Gastrocnemius medialis (tissue), 4 donors: Measurements from ENCODE around the gene TALDO1. TPM values are rescaled to one million over a fixed set of nuclear protein-coding genes. Genes with fewer than 3 reads are reported as not detected.

Source experiments
- ATAC-seq, 2 donors: fragments of 150-250 bp; one replicate each; pipeline ENCODE4 v1.9.1; 2016
- DNase-seq, 2 donors: peaks; one replicate each; pipeline ENCODE4 v3.0.0-alpha.2; 2019
- H3K27ac ChIP-seq, 4 donors: fragments of 200-600 bp; sonication (generic); 1 replicate in 1 of 4; 2 replicates in 3 of 4; pipeline ENCODE4 v1.5.1; 2016 to 2018; ENCODE audit warnings: mild to moderate bottlenecking in 2 of 4, moderate library complexity in 1 of 4
- H3K27me3 ChIP-seq, 3 donors: fragments of 200-600 bp; sonication (generic) in 2 of 3; 1 replicate in 1 of 3; 2 replicates in 2 of 3; pipeline versions ENCODE4 v1.5.1 to v1.6.0; 2016 to 2019; ENCODE audit warnings: mild to moderate bottlenecking in 1 of 3, moderate library complexity in 1 of 3
- H3K36me3 ChIP-seq, 2 donors: fragments of 200-600 bp; sonication (generic) in 1 of 2; one replicate each; pipeline ENCODE4 v1.5.1; 2017 to 2018
- H3K4me1 ChIP-seq, 2 donors: fragments of 200-600 bp; sonication (generic) in 1 of 2; one replicate each; pipeline ENCODE4 v1.5.1; 2016 to 2017; ENCODE audit warnings: mild to moderate bottlenecking in 2 of 2
- H3K4me3 ChIP-seq, 4 donors: fragments of 200-600 bp; sonication (generic) in 3 of 4; 1 replicate in 1 of 4; 2 replicates in 3 of 4; pipeline ENCODE4 v1.5.1; 2016 to 2019; ENCODE audit warnings: mild to moderate bottlenecking in 2 of 4
- H3K9me3 ChIP-seq, 3 donors: fragments of 200-600 bp; sonication (generic) in 2 of 3; 1 replicate in 1 of 3; 2 replicates in 2 of 3; pipeline ENCODE4 v1.5.1; 2016 to 2019
- POLR2A ChIP-seq, 2 donors: fragments of 450-650 bp; IDR thresholded peaks; one replicate each; pipeline ENCODE4 v1.6.1; 2017; ENCODE audit warnings: antibody characterized with exemption in 2 of 2, mild to moderate bottlenecking in 2 of 2, moderate library complexity in 2 of 2
- in situ Hi-C, 4 donors: fragments of 200-750 bp; cut with MboI; loops; one replicate each; pipeline versions ENCODE4 v1.15.0 to v1.8.0; 2017; ENCODE audit warnings: low sequenced_read_pairs in 4 of 4
- intact Hi-C: fragments of 100-400 bp; cut with DNase I; formaldehyde crosslinking; loops from one replicate; pipeline ENCODE4 v1.15.1; 2023; ENCODE audit warnings: low total_unique reads
- total RNA-seq, 4 donors: library from RNA; depleted of rRNA; stranded (reverse); fragments of >200 nt; gene quantifications; one replicate each; pipeline versions ENCODE4 v1.1.0 to v1.2.3, GENCODE V29; 2016
- TF ChIP-seq, protein P1 (sequence below), 5 experiments: fragments of 450-650 bp in 3 of 5; fragments of 200-600 bp in 2 of 5; sonication (generic) in 2 of 5; IDR thresholded peaks in 4 of 5; conservative IDR thresholded peaks in 1 of 5; 1 replicate in 4 of 5; 2 replicates in 1 of 5; pipeline ENCODE4 v1.5.1; 2016 to 2019; ENCODE audit warnings: antibody characterized with exemption in 5 of 5, mild to moderate bottlenecking in 3 of 5, moderate library complexity in 3 of 5

Gene TALDO1
- total RNA-seq, 4 donors from 2014 or later, result 98.6 to 167 (median 153) TPM

DNA sequence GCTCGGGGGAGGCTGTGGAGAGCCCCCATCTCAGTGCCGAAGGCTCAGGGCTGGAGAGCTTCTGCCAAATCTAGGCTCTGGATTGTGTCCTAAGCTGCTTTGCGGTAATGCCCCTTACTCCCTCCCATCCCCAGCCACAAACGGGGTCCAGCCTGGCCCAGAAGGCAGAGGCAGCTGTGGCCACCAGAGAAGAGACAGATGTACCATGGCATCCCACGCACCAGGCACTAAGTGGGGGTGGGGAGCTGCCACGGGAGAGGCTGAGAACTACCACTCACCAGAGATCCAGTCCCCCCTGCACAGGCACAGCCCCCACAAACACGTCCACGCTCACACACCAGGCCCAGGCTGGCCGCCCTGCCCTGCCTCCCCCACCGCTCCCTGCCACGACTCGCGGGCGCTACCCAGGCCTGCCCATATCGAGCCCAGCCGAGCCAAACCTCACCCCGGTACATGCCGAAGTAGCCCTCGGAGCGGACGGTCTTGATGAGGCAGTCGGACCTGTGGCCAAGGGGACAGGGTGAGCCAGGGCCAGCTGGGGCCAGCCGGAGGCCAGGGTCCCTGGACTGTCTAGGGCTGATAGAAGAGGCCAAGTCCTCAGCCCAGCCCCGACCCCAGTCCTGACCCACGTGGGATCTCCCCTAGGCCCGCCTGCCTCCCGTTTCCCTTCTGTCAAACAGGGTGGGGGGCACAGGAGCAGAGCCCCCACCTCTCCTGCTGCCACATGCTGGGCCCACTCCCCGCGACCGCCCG, 46.9 kb downstream of the TALDO1 start:
- peaks cover 11 to 35% of the 10 kb centered on the region in 2 donors for H3K4me1 ChIP-seq
- in situ Hi-C loops (no loop called here), intact Hi-C loops (no loop called here)
- no peaks in the 10 kb centered on the region for H3K9me3 ChIP-seq
- TF ChIP-seq, protein P1, sequence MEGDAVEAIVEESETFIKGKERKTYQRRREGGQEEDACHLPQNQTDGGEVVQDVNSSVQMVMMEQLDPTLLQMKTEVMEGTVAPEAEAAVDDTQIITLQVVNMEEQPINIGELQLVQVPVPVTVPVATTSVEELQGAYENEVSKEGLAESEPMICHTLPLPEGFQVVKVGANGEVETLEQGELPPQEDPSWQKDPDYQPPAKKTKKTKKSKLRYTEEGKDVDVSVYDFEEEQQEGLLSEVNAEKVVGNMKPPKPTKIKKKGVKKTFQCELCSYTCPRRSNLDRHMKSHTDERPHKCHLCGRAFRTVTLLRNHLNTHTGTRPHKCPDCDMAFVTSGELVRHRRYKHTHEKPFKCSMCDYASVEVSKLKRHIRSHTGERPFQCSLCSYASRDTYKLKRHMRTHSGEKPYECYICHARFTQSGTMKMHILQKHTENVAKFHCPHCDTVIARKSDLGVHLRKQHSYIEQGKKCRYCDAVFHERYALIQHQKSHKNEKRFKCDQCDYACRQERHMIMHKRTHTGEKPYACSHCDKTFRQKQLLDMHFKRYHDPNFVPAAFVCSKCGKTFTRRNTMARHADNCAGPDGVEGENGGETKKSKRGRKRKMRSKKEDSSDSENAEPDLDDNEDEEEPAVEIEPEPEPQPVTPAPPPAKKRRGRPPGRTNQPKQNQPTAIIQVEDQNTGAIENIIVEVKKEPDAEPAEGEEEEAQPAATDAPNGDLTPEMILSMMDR (IDR thresholded peaks at IDR 0.05 in 4 of 5, conservative IDR thresholded peaks at IDR 0.05 in 1 of 5), result no peak
- no peak for TF ChIP-seq POLR2A (IDR thresholded peaks at IDR 0.05)
- ATAC-seq (no peak), DNase-seq (no peak)
- no peak overlapping the region for H3K4me3 ChIP-seq
- H3K27me3 ChIP-seq, result peaks cover 27 to 48% (median 46%) of the 10 kb centered on the region in 3 donors
- H3K36me3 ChIP-seq, result peaks cover 0 to 2% of the 10 kb centered on the region in 2 donors
- no peak overlapping the region for H3K27ac ChIP-seq

DNA sequence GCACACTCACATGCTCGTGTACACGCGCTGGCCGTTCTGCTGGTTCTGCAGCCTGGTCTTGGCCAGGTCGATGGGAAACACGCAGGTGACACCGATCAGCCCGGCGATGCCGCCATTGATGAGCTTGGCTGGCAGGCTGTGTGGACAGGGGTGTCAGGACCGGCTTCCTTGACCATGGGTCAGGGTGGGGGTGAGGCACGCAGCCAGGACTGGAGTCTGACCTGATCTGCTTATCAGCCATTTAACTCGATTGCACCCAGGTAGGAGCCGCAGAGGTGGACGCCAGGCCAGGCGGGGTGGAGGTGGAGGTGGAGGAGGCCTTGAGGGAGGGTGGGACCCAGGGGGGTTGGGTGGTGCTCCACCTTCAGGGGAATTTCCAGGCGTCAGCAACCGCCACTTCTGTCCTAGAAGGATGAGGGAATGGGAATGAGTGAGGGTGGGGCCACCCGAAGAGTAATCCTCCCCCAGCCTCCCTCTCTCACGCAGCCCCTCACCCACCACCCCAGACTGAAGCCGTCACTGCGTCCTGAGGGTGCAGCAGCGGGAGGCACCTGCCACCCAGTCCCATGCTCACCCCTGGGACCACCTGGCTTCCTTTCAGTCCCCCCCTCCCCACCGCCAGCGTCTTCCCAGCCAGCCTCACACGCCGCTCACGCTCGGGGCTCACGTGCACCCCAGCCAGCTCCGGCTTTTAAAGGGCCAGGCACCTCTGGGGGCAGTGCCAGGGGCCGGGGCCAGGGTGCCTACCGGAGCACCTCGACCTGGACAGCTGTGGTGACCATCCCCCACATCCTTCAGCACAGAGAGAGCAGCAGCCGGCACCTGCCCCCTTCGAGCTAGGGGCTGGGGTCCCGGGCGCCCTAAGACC, 47.7 kb downstream of the TALDO1 start:
- H3K9me3 ChIP-seq, result no peaks in the 10 kb centered on the region
- DNase-seq (no peak), ATAC-seq (no peak)
- peaks cover 11 to 35% of the 10 kb centered on the region in 2 donors for H3K4me1 ChIP-seq
- H3K27me3 ChIP-seq, result peaks cover 22 to 41% (median 37%) of the 10 kb centered on the region in 3 donors
- peak overlapping the region in 3 of 4 donors; percentile 64 to 71 (median 71) for H3K4me3 ChIP-seq
- TF ChIP-seq, protein P1 (IDR thresholded peaks at IDR 0.05 in 4 of 5, conservative IDR thresholded peaks at IDR 0.05 in 1 of 5), result no peak
- TF ChIP-seq POLR2A (IDR thresholded peaks at IDR 0.05), result no peak
- H3K27ac ChIP-seq, result peak overlapping the region in 1 of 4 donors; percentile 61
- in situ Hi-C loops (no loop called here), intact Hi-C loops (loop anchor here (5.0 kb wide), 1 partner anchor 133 kb away; no protein-coding TSS in a partner anchor)
- H3K36me3 ChIP-seq, result peaks cover 0 to 10% of the 10 kb centered on the region in 2 donors

DNA sequence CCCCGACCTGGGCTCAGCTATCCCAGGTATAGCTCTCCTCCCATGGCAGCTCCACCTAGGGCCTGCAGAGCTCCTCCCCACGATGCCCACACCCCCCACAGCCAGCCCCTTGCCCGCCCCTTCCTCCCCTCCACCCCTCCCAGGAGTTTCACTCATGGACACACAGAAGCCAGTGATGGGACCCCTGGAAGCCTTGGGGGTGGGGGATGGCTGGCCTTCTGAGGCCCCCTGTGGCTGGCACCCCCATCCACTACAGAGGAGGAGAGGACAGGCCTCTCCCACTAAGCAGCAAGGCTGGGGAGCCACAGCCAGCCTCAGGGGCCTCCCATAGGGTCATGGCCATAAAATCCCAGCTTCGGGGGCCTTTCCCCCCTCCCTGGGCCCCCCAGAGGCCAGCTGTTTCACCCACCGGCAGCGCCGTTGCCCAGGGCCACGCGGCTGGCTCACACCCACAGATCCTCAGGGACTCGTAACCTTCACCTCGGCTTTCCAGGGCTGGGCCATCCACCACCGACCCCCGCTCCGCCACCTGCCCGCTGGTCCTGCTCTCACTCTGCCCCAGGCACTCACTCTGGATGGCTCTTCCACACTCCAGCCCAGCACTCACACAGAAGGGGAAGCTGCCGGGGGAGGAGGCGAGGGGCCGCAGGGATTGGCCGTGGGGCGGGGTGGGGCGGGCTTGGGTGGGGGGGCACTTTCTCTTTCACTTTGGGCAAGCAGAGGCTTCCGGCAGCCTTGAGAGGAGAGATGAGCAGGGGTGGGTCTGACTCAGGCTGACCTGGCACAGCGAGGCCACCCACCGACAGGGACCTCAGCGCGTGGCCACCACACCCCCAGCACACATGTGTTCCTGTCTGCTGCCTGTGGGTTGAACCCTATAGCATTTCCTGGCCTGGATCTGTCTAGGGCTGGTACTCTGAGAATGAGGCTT, 48.6 kb downstream of the TALDO1 start:
- Histone ChIP-seq H3K9me3 (no peaks in the 10 kb centered on the region), H3K4me1 (peaks cover 11 to 35% of the 10 kb centered on the region in 2 donors), H3K36me3 (peaks cover 0 to 19% of the 10 kb centered on the region in 2 donors), H3K4me3 (peak overlapping the region; percentile 64 to 71 (median 68)), H3K27ac (peak overlapping the region; percentile 57 to 69 (median 64)), H3K27me3 (peaks cover 17 to 32% (median 28%) of the 10 kb centered on the region in 3 donors)
- TF ChIP-seq, protein P1 (IDR thresholded peaks at IDR 0.05 in 4 of 5, conservative IDR thresholded peaks at IDR 0.05 in 1 of 5), result no peak
- no peak for TF ChIP-seq POLR2A (IDR thresholded peaks at IDR 0.05)
- DNase-seq (peak in 1 of 2 donors; percentile 59), ATAC-seq (peak; percentile 32 to 34)
- in situ Hi-C loops (no loop called here), intact Hi-C loops (loop anchor here (5.0 kb wide), 1 partner anchor 134 kb away; no protein-coding TSS in a partner anchor)
